ENCODE data around the gene LHX3.

GRCh38 chr9:136253246-136254130 is 48.6 kb upstream of the LHX3 start:
- no peak for TF ChIP-seq CTCF (IDR thresholded peaks at IDR 0.05; ENCODE audit: low read depth, low read length)
- TF ChIP-seq EZH2phosphoT487 (IDR thresholded peaks at IDR 0.05; ENCODE audit: low read depth), result no peak

All from OCI-LY3 (cell line).